HG03280 (cell line): ENCODE data around the gene CCDC186.

ENCODE experiments used
- ATAC-seq: cut with Tn5 transposase; IDR thresholded peaks from one replicate; pipeline ENCODE4 v1.9.1; 2021; ENCODE audit warnings: mild to moderate bottlenecking, moderate library complexity; ENCODE audit not compliant: unreplicated experiment

Gene CCDC186

DNA sequence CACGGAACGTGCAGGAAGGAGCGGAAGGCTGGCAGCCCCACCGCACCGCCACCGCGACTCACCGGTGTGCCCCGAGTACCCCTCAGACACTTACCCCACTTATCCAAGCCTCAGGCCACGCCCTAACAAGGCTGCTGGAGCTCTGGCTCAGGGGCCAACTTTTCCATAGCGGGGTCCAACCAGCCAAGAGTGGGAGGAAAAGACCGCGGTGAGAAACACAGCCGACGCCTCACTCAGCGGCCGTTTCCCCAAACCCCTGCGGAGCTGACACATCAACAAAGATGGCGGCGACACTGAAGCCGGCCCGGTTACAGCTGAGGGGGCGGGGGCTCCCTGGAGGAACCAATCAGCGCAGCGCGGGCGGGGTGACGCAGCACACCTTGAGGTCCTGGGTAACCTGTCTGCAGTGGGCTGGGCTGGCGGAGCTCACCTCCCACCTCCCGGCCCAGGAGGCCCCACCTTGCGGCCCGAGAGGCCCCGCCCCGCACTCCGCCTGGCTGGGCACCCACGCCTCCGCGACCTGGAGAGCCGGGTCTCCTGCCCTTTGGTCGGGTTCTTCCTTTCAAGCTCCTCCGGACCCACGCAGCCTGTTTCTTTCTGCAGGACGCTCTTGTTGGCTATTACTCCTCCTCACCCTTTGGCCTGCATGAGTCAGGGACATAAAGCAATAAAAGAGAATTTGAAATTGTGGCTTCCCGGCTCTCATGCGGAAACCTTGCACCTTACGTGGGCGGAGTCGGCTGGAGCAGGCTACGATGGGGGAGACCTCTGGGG lies at the start of gene CCDC186:
TSS of gene CCDC186 (minus strand) at position 283 of the 774 bp plus-strand sequence. CDS start 10,935 bp downstream, outside the sequence.
- ATAC-seq: peak; percentile 99

GRCh38 chr10:114223066-114223465 lies 49.1 kb upstream of the CCDC186 start:
- no peak for ATAC-seq

DNA sequence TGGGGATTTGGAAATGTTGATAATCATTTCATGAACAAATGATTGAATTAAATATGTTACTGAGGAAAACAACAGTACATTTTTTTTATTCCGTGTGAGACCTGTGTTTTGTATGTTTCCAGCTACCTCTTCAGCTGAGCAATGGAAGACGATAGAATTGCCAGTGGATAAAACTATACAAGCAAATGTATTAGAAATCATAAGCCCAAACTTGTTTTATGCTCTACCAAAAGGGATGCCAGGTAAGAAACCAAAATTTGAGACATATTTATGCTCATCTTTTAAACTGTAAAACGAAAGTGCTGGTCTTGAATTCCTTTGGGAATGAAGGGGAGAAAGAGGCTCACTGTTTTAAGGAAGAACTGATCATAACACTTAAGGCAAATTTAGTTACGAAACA lies 47.2 kb upstream of the CCDC186 start:
- no peak for ATAC-seq

- ATAC-seq: no peak
Observed at GRCh38 chr10:114220281-114220680, 46.3 kb upstream of the CCDC186 start.

GRCh38 chr10:114215033-114215432 lies 41.0 kb upstream of the CCDC186 start:
- ATAC-seq: no peak

- no peak for ATAC-seq
Observed at GRCh38 chr10:114212153-114212552, 38.1 kb upstream of the CCDC186 start.

DNA sequence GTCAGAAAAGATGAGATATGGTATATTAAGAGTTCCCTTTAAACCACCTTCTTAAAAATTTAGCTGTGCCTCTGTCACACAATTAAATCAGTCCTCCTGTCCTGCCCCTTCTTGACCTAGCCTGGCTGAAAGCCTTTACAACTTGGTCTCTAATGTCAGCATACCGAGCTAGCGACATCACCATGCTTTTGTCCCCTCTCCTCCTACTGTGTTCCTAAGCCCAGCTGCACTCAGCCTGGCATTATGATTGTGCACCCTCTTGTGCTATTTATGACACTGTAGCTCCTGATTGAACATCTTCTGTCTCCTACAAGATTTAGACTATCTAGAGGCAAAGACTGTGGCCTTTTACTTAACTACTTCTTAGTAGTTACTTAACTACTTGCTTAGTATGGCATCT lies 34.3 kb upstream of the CCDC186 start:
- no peak for ATAC-seq

DNA sequence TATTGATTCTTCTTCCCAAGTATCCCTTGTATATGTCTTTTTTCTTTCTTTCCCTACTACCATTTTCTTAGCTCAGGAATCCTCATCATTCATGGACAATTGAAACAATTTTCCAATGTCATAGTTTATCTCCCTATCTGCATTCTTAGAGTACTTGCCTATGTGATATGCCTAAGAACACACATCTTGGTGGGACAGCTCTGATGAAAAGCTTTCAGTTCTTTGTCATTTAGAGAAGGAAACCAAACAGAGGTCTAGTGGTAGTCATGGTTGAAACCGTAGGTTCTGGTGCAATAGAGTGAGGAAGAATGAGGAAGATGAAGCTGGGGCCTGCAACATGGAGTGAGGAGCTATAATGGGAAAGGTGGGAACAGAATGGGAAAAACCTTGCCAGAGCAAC lies 33.3 kb upstream of the CCDC186 start:
- ATAC-seq: no peak

DNA sequence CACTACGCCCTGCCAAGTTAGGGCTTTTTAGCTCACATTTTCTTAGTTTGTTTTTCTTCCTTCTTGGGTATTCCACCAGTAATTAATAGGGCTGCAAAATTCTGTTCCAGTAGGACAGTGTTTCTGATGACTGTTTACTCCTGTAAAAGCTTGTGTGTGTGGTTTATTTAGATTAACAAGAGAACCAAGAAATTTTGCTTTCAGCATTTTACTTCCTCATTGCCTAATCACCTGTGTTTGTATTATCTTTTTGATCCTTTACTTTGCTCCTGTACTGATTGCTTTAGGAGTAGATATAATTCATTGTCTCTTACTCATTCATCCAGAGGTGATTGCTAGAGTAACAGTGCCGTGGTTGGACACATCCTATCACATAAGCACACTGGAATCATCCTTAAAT lies 32.9 kb upstream of the CCDC186 start:
- ATAC-seq: no peak

GRCh38 chr10:114202812-114203211 lies 28.8 kb upstream of the CCDC186 start:
- ATAC-seq: no peak

- ATAC-seq: no peak
Observed at GRCh38 chr10:114199239-114199638, 25.2 kb upstream of the CCDC186 start.

DNA sequence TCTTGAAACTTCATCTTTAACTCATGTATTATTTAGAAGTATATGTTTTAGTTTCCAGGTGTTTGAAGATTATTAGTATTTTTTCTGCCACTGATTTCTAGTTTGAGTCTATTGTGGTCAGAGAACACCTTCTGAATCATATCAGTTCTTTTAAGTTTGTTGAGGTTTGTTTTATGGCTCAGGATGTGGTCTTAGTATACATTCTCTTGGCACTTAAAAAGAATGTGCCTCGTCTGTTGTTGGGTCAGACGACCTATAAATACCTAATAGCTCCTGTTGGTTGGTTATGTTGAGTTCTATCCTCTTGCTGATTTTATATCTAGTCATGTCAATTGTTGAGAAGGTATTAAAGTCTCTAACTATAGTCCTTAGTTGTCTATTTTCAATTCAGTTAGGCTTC lies 21.1 kb upstream of the CCDC186 start:
- ATAC-seq: peak; percentile 89

GRCh38 chr10:114189700-114190099 lies 15.7 kb upstream of the CCDC186 start:
- ATAC-seq: no peak

GRCh38 chr10:114188900-114189299 lies 14.9 kb upstream of the CCDC186 start:
- no peak for ATAC-seq

GRCh38 chr10:114188001-114188400 lies 14.0 kb upstream of the CCDC186 start:
- ATAC-seq: no peak

- ATAC-seq: no peak
Observed at GRCh38 chr10:114184276-114184675, 10.3 kb upstream of the CCDC186 start.

DNA sequence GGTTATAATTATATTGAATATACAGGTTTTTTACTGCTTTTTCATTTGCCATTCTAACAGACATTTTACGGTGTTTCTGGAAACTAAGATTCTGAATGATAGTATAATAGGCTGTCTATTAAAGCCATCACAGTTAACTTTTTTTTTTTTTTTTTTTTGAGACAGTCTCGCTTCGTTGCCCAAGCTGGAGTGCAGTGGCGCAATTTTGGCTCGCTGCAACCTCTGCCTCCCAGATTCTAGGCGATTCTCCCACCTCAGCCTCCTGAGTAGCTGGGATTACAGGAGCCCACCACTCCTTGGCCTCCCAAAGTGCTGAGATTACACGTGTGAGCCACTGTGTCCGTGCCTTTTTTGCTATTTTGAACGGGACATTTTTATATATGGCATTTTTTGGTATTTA lies 9.6 kb upstream of the CCDC186 start:
- ATAC-seq: no peak

DNA sequence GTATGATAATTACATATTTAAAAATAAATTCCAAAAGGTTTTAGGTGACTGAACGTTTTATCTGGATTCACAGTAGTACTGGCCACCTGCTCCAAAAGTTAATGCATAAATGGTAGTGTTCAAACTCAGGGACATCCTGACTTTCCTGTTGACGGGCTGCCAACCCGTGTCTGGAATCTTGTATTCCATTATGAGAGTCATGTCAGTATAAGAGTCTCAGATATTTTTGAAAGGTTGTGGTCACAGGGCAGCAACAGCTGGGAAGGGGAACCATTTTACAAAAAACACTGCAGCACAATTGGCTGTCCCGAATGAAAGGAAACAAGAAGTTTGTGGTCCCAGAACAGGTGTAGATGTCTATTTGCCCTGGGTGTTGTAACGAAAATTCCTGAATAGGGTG lies 8.0 kb upstream of the CCDC186 start:
- ATAC-seq: no peak

GRCh38 chr10:114180937-114181336 lies 6.9 kb upstream of the CCDC186 start:
- no peak for ATAC-seq

GRCh38 chr10:114179747-114180146 lies 5.7 kb upstream of the CCDC186 start:
- ATAC-seq: no peak

GRCh38 chr10:114179148-114179547 lies 5.1 kb upstream of the CCDC186 start, which contains the start of gene TDRD1:
Gene TDRD1, plus strand, starts transcription at chr10:114179353. Its CDS starts 8,479 bp downstream, at chr10:114187832.
- no peak for ATAC-seq

DNA sequence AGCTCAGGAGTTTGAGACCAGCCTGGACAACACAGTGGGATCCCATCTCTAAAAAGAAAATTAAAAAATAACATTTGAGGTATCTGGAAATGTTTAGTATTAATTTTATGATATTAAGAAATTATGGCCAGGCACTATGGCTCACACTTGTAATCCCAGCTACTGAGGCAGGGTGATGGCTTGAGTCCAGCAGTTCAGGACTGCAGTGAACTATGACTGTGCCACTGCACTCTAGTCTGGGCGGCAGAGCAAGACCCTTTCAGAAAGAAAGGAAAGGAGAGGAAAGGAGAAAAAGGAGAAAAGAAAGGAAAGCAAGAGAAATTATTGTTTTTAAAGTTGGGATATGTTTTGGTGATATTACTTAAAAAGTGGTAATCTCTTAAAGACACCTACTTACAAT lies 2.5 kb upstream of the CCDC186 start:
- ATAC-seq: no peak

DNA sequence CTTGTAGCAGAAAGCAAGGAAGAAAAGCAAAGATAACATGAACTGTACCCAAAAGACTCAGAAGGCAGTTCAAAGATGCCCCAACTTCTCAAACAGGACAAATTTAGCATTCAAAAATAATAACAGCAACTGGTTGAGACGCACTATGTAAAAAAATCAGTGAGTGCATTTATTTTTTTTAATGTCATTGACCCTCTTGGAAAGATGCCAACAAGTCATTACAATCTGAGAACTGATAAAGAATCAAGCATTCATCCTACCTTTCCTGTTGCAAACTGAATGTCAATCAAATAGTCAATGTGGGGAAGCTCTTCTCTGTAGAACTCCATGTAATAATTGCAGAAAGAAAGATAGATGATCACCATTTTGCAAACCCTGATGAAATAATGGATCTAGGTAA lies 1.7 kb upstream of the CCDC186 start:
- no peak for ATAC-seq
